Endothelial cell (in vitro differentiated cells): ENCODE measurements around the gene DCTN2. TPM values are rescaled to one million over a fixed set of nuclear protein-coding genes. Genes with fewer than 3 reads are reported as not detected.
"Not testable (repeated sequence)": the region's sequence is repeated elsewhere in the genome, so short reads cannot be mapped to it uniquely, and the experiment has no call there.

Source experiments
- DNase-seq: peaks from one replicate; pipeline ENCODE4 v3.0.0; 2021; ENCODE audit warnings: low spot score
- H3K27ac Mint-ChIP-seq: one replicate; pipeline ENCODE4 v1.8.0; 2021; ENCODE audit warnings: mixed read lengths, inconsistent platforms; ENCODE audit not compliant: unreplicated experiment
- H3K27me3 Mint-ChIP-seq: one replicate; pipeline ENCODE4 v1.8.0; 2021; ENCODE audit warnings: mild to moderate bottlenecking, moderate library complexity, mixed read lengths, inconsistent platforms; ENCODE audit not compliant: unreplicated experiment
- H3K36me3 Mint-ChIP-seq: one replicate; pipeline ENCODE4 v1.8.0; 2021; ENCODE audit warnings: mild to moderate bottlenecking, low read depth, mixed read lengths, inconsistent platforms; ENCODE audit not compliant: unreplicated experiment
- H3K4me1 Mint-ChIP-seq: one replicate; pipeline ENCODE4 v1.8.0; 2021; ENCODE audit warnings: mild to moderate bottlenecking, mixed read lengths, inconsistent platforms; ENCODE audit not compliant: unreplicated experiment
- H3K4me3 Mint-ChIP-seq: one replicate; pipeline ENCODE4 v1.8.0; 2021; ENCODE audit warnings: mild to moderate bottlenecking, mixed read lengths, inconsistent platforms; ENCODE audit not compliant: unreplicated experiment
- H3K9me3 Mint-ChIP-seq: one replicate; pipeline ENCODE4 v1.8.0; 2021; ENCODE audit warnings: mixed read lengths, inconsistent platforms; ENCODE audit not compliant: unreplicated experiment
- CTCF ChIP-seq: fragments of 200-600 bp; sonication (generic); IDR thresholded peaks from one replicate; pipeline ENCODE4 v1.5.0; 2021; ENCODE audit warnings: antibody characterized with exemption; ENCODE audit not compliant: unreplicated experiment
- total RNA-seq: library from RNA; stranded (reverse); fragmentation: NEBNext Ultra II Directional; extraction: Animal tissue kit (Norgen Biotek cat#: 25700); gene quantifications from one replicate; pipeline ENCODE4 v1.2.1, GENCODE V29; 2021; ENCODE audit not compliant: unreplicated experiment

Gene DCTN2
- total RNA-seq, 1 donor from 2014 or later: 195 TPM

- Mint-ChIP-seq H3K4me3 (no peak overlapping the region), H3K4me1 (peaks cover 22% of the 10 kb centered on the region), H3K9me3 (no peaks in the 10 kb centered on the region), H3K27me3 (peaks cover 11% of the 10 kb centered on the region), H3K36me3 (peaks cover 64% of the 10 kb centered on the region), H3K27ac (peak overlapping the region; percentile 67)
- TF ChIP-seq CTCF: no peak
- DNase-seq: no peak
Measured at GRCh38 chr12:57515408-57515933, 31.5 kb downstream of the DCTN2 start.

- H3K27me3 Mint-ChIP-seq: peaks cover 8% of the 10 kb centered on the region
- TF ChIP-seq CTCF: no peak
- peak overlapping the region; percentile 67 for H3K27ac Mint-ChIP-seq
- peaks cover 22% of the 10 kb centered on the region for H3K4me1 Mint-ChIP-seq
- no peak for DNase-seq
- peak overlapping the region; percentile 31 for H3K4me3 Mint-ChIP-seq
- peaks cover 64% of the 10 kb centered on the region for H3K36me3 Mint-ChIP-seq
- H3K9me3 Mint-ChIP-seq: no peaks in the 10 kb centered on the region
Measured at GRCh38 chr12:57514720-57515407, 32.1 kb downstream of the DCTN2 start.

GRCh38 chr12:57514246-57514645 lies 32.7 kb downstream of the DCTN2 start:
- not testable (repeated sequence) for H3K9me3 Mint-ChIP-seq, H3K27me3 Mint-ChIP-seq, DNase-seq, H3K27ac Mint-ChIP-seq
- H3K4me1 Mint-ChIP-seq: peaks cover 20% of the 10 kb centered on the region
- H3K4me3 Mint-ChIP-seq: peak overlapping the region; percentile 31
- H3K36me3 Mint-ChIP-seq: peaks cover 68% of the 10 kb centered on the region

GRCh38 chr12:57513677-57514076 lies 33.3 kb downstream of the DCTN2 start:
- peaks cover 68% of the 10 kb centered on the region for H3K36me3 Mint-ChIP-seq
- not testable (repeated sequence) for H3K27ac Mint-ChIP-seq, H3K4me3 Mint-ChIP-seq, H3K9me3 Mint-ChIP-seq, DNase-seq, H3K27me3 Mint-ChIP-seq
- H3K4me1 Mint-ChIP-seq: peaks cover 14% of the 10 kb centered on the region

- H3K27me3 Mint-ChIP-seq: peaks cover 6% of the 10 kb centered on the region
- H3K9me3 Mint-ChIP-seq: no peaks in the 10 kb centered on the region
- no peak for DNase-seq
- TF ChIP-seq CTCF: no peak
- H3K4me1 Mint-ChIP-seq: peaks cover 10% of the 10 kb centered on the region
- H3K4me3 Mint-ChIP-seq: no peak overlapping the region
- H3K36me3 Mint-ChIP-seq: peaks cover 69% of the 10 kb centered on the region
- H3K27ac Mint-ChIP-seq: no peak overlapping the region
Measured at GRCh38 chr12:57513266-57513665, 33.7 kb downstream of the DCTN2 start.

- peaks cover 65% of the 10 kb centered on the region for H3K36me3 Mint-ChIP-seq
- no peak for DNase-seq
- no peak overlapping the region for H3K27ac Mint-ChIP-seq
- H3K4me3 Mint-ChIP-seq: no peak overlapping the region
- no peaks in the 10 kb centered on the region for H3K9me3 Mint-ChIP-seq
- peaks cover 6% of the 10 kb centered on the region for H3K27me3 Mint-ChIP-seq
- TF ChIP-seq CTCF: no peak
- peaks cover 9% of the 10 kb centered on the region for H3K4me1 Mint-ChIP-seq
Measured at GRCh38 chr12:57512665-57513064, 34.3 kb downstream of the DCTN2 start.
